A549 (cell line): Measurements from ENCODE around the gene C14orf132.
"Not testable (repeated sequence)": the region's sequence is repeated elsewhere in the genome, so short reads cannot be mapped to it uniquely, and the experiment has no call there.

Experiments
- CBX2 ChIP-seq: fragments of 200-600 bp; sonication (generic); IDR thresholded peaks from 2 replicates; pipeline ENCODE4 v1.6.1; 2016; ENCODE audit warnings: low read depth, mild to moderate bottlenecking, borderline replicate concordance
- CTCF ChIP-seq: fragments of >200 bp; sonication (Bioruptor Twin); formaldehyde crosslinking; IDR thresholded peaks from 3 replicates; pipeline ENCODE4 v1.5.1; 2016
- MAFK ChIP-seq: fragments of 450-650 bp; IDR thresholded peaks from 2 replicates; pipeline ENCODE4 v1.6.1; 2014; ENCODE audit not compliant: partially characterized antibody
- POLR2A ChIP-seq: IDR thresholded peaks from 2 replicates; pipeline ENCODE4 v1.6.1; 2012; ENCODE audit warnings: mild to moderate bottlenecking, low read length
- POLR2AphosphoS2 ChIP-seq: conservative IDR thresholded peaks from 2 replicates; pipeline ENCODE4 v1.6.1; 2012; ENCODE audit warnings: low read length, improper control_type of control experiment, inconsistent platforms
- RARB ChIP-seq: fragments of 250-450 bp; sonication (Bioruptor Pico); IDR thresholded peaks from 2 replicates; pipeline ENCODE4 v1.8.0; 2021; ENCODE audit warnings: mild to moderate bottlenecking, moderate library complexity
- RCOR1 ChIP-seq: fragments of 150-350 bp; IDR thresholded peaks from 2 replicates; pipeline ENCODE4 v1.6.1; 2014; ENCODE audit warnings: antibody characterized with exemption, low read length, low read depth
- REST ChIP-seq: fragments of 200-600 bp; sonication (generic); IDR thresholded peaks from 2 replicates; pipeline ENCODE4 v1.6.1; 2016; ENCODE audit warnings: antibody characterized with exemption, mild to moderate bottlenecking, moderate library complexity

GRCh38 chr14:96073260-96074039 lies 34.3 kb downstream of the C14orf132 start:
- TF ChIP-seq CTCF; POLR2A; POLR2AphosphoS2; CBX2; MAFK; RCOR1; REST; RARB (CRISPR knock-in tag): not testable (repeated sequence)
